ENCODE measurements around the gene GGT7.
"Not testable (repeated sequence)": the region's sequence is repeated elsewhere in the genome, so short reads cannot be mapped to it uniquely, and the experiment has no call there.

GRCh38 chr20:34880971-34881370 lies 8.3 kb upstream of the GGT7 start:
- TF ChIP-seq CTCF (IDR thresholded peaks at IDR 0.05; ENCODE audit: insufficient read depth, low read length, poor library complexity, severe bottlenecking); EZH2phosphoT487 (conservative IDR thresholded peaks at IDR 0.05; ENCODE audit: low read length): not testable (repeated sequence)
